ENCODE data around the gene TAF5.
"Not testable (repeated sequence)": the region's sequence is repeated elsewhere in the genome, so short reads cannot be mapped to it uniquely, and the experiment has no call there.

DNA sequence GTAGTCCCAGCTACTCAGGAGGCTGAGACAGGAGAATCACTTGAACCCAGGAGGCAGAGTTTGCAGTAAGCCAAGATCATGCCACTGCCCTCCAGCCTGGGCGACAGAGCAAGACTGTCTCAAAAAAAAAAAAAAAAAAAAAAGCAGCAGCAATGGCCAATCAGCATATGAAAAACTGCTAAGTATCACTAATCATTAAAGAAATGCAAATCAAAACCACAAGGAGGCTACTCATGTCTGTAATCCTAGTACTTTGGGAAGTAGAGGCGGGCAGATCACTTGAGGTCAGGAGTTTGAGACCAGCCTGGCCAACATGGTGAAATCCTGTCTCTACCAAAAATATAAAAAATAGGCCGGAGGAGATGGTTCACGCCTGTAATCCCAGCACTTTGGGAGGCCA lies 13.2 kb upstream of the TAF5 start:
- TF ChIP-seq, protein P1, sequence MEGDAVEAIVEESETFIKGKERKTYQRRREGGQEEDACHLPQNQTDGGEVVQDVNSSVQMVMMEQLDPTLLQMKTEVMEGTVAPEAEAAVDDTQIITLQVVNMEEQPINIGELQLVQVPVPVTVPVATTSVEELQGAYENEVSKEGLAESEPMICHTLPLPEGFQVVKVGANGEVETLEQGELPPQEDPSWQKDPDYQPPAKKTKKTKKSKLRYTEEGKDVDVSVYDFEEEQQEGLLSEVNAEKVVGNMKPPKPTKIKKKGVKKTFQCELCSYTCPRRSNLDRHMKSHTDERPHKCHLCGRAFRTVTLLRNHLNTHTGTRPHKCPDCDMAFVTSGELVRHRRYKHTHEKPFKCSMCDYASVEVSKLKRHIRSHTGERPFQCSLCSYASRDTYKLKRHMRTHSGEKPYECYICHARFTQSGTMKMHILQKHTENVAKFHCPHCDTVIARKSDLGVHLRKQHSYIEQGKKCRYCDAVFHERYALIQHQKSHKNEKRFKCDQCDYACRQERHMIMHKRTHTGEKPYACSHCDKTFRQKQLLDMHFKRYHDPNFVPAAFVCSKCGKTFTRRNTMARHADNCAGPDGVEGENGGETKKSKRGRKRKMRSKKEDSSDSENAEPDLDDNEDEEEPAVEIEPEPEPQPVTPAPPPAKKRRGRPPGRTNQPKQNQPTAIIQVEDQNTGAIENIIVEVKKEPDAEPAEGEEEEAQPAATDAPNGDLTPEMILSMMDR (conservative IDR thresholded peaks at IDR 0.05; ENCODE audit: low read depth, low read length): not testable (repeated sequence)
- TF ChIP-seq SMC3 (IDR thresholded peaks at IDR 0.05; ENCODE audit: low read depth, low read length); POLR2A (IDR thresholded peaks at IDR 0.05; ENCODE audit: low read depth, low read length); BHLHE40 (IDR thresholded peaks at IDR 0.05; ENCODE audit: low read depth, low read length); RAD21 (IDR thresholded peaks at IDR 0.05; ENCODE audit: low read length); CEBPB (IDR thresholded peaks at IDR 0.05; ENCODE audit: low read depth, low read length): not testable (repeated sequence)

Measured in IMR-90 (cell line).